ENCODE measurements around the gene IGF2BP1. TPM values are rescaled to one million over a fixed set of nuclear protein-coding genes. Genes with fewer than 3 reads are reported as not detected.

IGF2BP1 gene
- total RNA-seq, 1 experiment from 2014 or later: 434 TPM

- no peak overlapping the region for H2BK120ac ChIP-seq (ENCODE audit: low read depth, low read length, poor library complexity, severe bottlenecking)
- H4K5ac ChIP-seq (ENCODE audit: insufficient read length, low read depth, low read length): no peak overlapping the region
Observed at GRCh38 chr17:49036270-49036626, 39.1 kb downstream of the IGF2BP1 start.

More at GRCh38 chr17:49036270-49036626, 39.1 kb downstream of the IGF2BP1 start:
- Histone ChIP-seq H3K56ac (ENCODE audit: insufficient read length, low read depth, low read length) (no peak overlapping the region), H3K4me1 (ENCODE audit: insufficient read depth, low read length) (no peaks in the 10 kb centered on the region), H3K23ac (ENCODE audit: insufficient read length, low read depth, low read length) (no peak overlapping the region), H3K79me1 (ENCODE audit: insufficient read depth, low read depth, low read length, poor library complexity, severe bottlenecking) (no peaks in the 10 kb centered on the region), H2BK5ac (ENCODE audit: insufficient read length, low read length) (no peak overlapping the region), H3K9me3 (ENCODE audit: control insufficient read depth, low read depth, low read length) (no peaks in the 10 kb centered on the region), H3K9ac (ENCODE audit: extremely low read depth, insufficient read length, low read length) (no peak overlapping the region), H3K79me2 (ENCODE audit: insufficient read depth, low read length) (no peaks in the 10 kb centered on the region), H3K27me3 (ENCODE audit: insufficient read depth, low read length) (no peaks in the 10 kb centered on the region), H4K91ac (ENCODE audit: insufficient read length, low read depth, low read length) (no peak overlapping the region), H2BK12ac (ENCODE audit: insufficient read length, low read depth, low read length) (no peak overlapping the region), H3T11ph (ENCODE audit: low read length) (no peak overlapping the region), H3K23me2 (ENCODE audit: insufficient read length, low read depth, low read length, poor library complexity, severe bottlenecking) (no peaks in the 10 kb centered on the region), H3K18ac (ENCODE audit: insufficient read length, low read depth, low read length) (no peak overlapping the region), H4K20me1 (ENCODE audit: control insufficient read depth, insufficient read depth, insufficient read length) (no peaks in the 10 kb centered on the region), H2AK5ac (ENCODE audit: insufficient read length, low read length) (no peak overlapping the region), H3K4ac (ENCODE audit: low read depth, low read length) (no peak overlapping the region), H3K4me2 (ENCODE audit: insufficient read depth, insufficient read length, low read length) (no peak overlapping the region), H3K14ac (ENCODE audit: insufficient read depth, low read length) (no peak overlapping the region), H3K27ac (ENCODE audit: insufficient read length, low read depth, low read length) (no peak overlapping the region), H2AFZ (ENCODE audit: low read length) (no peak overlapping the region), H4K8ac (replicated peaks; ENCODE audit: insufficient read length, low read depth, low read length) (no peak overlapping the region), H2BK15ac (ENCODE audit: low read depth, low read length) (no peak overlapping the region), H2BK20ac (ENCODE audit: low read depth, low read length, poor library complexity, severe bottlenecking) (no peak overlapping the region)
- peaks cover 23 to 30% of the 10 kb centered on the region in 2 experiments for H3K4me1 Mint-ChIP-seq
- peaks cover 41 to 81% (median 80%) of the 10 kb centered on the region in 3 experiments for H3K36me3 Mint-ChIP-seq (ENCODE audit: insufficient read depth in 1 of 3, low read depth in 3 of 3)
- WGBS (ENCODE audit: extremely low coverage, insufficient read length, low lambda C conversion rate): no CpG with 5 or more reads among the region's 13 CpGs
- TF ChIP-seq CTCF (conservative IDR thresholded peaks at IDR 0.05): no peak; the same call in 2 of the 3 replicates
- no peak for DNase-seq
- H3K27me3 Mint-ChIP-seq (ENCODE audit: low read depth): no peaks in the 10 kb centered on the region; the same call in 1 of the 2 replicates
- peak overlapping the region; percentile 60 to 98 (median 90); a peak in 6 of 7 replicates for H3K27ac Mint-ChIP-seq
- no peaks in the 10 kb centered on the region; a peak in 1 of 5 replicates for H3K9me3 Mint-ChIP-seq
- peak overlapping the region in 1 of 2 experiments; percentile 9; a peak in 1 of 5 replicates for H3K4me3 Mint-ChIP-seq

Measured in H9 (cell line).